ENCODE results near the gene SMIM1.

SMIM1 gene

GRCh38 chr1:3817821-3818597 lies 45.5 kb downstream of the SMIM1 start:
- in situ Hi-C loops (cut with HindIII; ENCODE audit: low sequenced_read_pairs) = no loop called here

DNA sequence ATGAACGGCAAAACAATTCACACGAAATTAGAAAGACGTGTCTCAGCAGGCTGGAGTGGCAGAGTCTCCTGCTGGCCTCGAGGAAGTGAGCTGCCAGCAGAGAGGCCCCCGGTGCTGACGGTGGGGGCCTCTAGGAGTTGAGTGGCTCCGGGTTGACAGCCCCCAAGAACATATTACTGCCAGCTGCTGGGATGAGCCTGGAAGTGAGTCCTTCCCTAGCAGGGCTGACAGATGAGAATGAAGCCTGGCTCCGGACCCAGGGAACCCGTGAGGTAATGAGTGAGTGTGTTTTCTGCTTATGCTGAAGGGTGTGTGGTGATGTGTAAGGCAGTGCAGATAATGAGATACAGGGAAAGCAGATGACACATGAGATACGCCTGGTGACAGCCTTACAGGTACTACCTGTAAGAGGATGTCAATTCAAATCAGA lies 47.2 kb downstream of the SMIM1 start:
- in situ Hi-C loops (cut with HindIII; ENCODE audit: low sequenced_read_pairs) = no loop called here

DNA sequence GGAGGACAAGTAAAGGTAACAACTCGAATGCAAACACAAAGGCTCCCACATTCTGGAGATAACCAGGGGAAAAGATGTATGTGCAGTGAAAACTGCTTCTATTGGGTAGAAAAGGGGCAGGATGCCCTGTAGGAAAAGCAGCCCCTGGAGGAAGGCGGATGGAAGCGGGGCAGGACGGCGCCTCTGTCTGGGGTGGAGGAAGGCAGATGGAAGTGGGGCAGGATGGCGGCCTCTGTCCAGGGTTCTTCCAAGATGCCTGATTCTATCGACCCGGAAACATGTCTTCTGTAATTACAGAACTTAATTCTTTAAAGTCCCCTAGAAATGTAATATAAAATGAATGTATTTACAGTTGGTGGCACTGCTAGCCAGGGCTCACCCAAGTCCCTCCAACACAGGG lies 47.8 kb downstream of the SMIM1 start:
- in situ Hi-C loops (cut with HindIII; ENCODE audit: low sequenced_read_pairs) = no loop called here

DNA sequence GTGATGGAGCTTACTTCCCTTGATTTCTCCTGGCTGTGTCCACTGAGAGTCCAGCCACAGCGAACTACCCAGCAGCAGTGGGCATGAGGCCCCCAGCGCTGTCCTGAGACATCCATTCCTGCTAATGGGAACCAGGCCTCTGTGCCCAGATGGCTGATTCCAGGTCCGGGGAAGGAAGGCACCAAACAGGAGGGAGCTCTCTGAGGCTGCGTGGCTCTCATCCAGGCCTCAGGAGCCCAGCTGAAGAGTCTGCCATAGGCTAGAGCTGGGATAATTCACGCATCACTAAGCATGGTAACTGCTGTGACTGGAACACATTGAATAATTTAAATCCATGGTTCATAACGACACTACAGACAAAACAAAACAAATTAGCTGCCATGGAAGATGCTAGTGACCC lies 48.5 kb downstream of the SMIM1 start:
- in situ Hi-C loops (cut with HindIII; ENCODE audit: low sequenced_read_pairs) = no loop called here

DNA sequence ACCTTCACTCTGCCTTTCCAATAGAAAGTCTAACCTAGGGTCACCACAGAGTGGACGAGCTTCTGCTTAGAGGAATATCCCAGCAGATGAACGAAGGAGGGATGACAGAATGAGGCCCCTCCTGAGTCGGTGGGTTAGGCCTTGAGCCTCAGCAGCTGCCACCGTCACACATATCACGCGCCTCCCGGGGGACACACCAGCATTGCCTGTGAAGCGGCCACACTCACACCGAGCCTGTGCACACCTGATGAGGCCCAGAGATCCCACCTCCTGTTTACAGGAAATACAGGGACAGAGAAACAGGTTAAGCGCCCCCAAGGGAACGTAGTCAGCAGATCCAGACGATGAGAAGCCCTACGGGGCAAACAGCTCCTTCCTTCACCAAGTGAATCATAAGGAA lies 48.9 kb downstream of the SMIM1 start:
- in situ Hi-C loops (cut with HindIII; ENCODE audit: low sequenced_read_pairs) = no loop called here

GRCh38 chr1:3821908-3822307 lies 49.4 kb downstream of the SMIM1 start:
- in situ Hi-C loops (cut with HindIII; ENCODE audit: low sequenced_read_pairs) = no loop called here

DNA sequence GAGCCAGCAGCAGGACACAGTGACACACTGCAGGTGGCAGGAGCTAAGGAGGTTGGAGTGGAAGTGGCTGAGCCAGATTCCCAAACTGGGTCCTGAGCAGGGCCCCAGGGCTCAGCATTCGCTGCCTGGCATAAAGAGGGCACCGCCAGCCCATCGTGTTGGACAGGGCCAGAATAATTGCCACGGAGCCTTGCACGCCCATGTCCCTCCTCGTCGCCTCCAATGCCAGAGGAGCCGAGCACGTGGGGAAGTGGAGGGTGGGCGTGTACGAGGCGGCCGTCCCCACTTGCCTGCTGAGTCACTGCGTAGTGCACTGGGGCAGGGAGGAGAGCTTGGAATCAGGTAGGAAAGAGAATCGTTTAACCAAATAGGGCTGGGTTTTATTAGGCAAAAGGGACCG lies 49.9 kb downstream of the SMIM1 start:
- in situ Hi-C loops (cut with HindIII; ENCODE audit: low sequenced_read_pairs) = no loop called here

GRCh38 chr1:3824650-3825049 lies 52.1 kb downstream of the SMIM1 start:
- in situ Hi-C loops (cut with HindIII; ENCODE audit: low sequenced_read_pairs) = no loop called here

GRCh38 chr1:3825356-3825755 lies 52.8 kb downstream of the SMIM1 start:
- in situ Hi-C loops (cut with HindIII; ENCODE audit: low sequenced_read_pairs) = no loop called here

All from DLD1 (cell line).